K562 (cell line): Measurements from ENCODE around the gene ACRBP. TPM values are rescaled to one million over a fixed set of nuclear protein-coding genes. Genes with fewer than 3 reads are reported as not detected.

Source experiments
- ARID4B ChIP-seq: sonication (generic); formaldehyde crosslinking; IDR thresholded peaks from 2 replicates; pipeline ENCODE4 v1.8.0; 2022; ENCODE audit warnings: mild to moderate bottlenecking, missing genetic modification reagents
- ELK1 ChIP-seq: sonication (generic); formaldehyde crosslinking; IDR thresholded peaks from 2 replicates; pipeline ENCODE4 v1.8.1; 2022; ENCODE audit warnings: missing genetic modification reagents
- GTF3C2 ChIP-seq: IDR thresholded peaks from 3 replicates; pipeline ENCODE4 v1.6.1; 2011; ENCODE audit warnings: borderline replicate concordance, mild to moderate bottlenecking, moderate library complexity; ENCODE audit not compliant: insufficient read length; ENCODE audit errors: extremely low read depth
- NONO ChIP-seq, 2 experiments: fragments of 200-400 bp in 1 of 2; fragments of 450-650 bp in 1 of 2; formaldehyde crosslinking in 1 of 2; IDR thresholded peaks; 2 replicates each; pipeline ENCODE4 v1.6.1; 2017; ENCODE audit warnings: low read depth in 2 of 2, mild to moderate bottlenecking in 2 of 2, moderate library complexity in 2 of 2, low read length in 1 of 2
- NR1H2 ChIP-seq: sonication (generic); formaldehyde crosslinking; IDR thresholded peaks from 2 replicates; pipeline ENCODE4 v1.4.0; 2020; ENCODE audit warnings: mild to moderate bottlenecking, missing genetic modification reagents
- SP2 ChIP-seq: IDR thresholded peaks from 2 replicates; pipeline ENCODE4 v1.6.1; 2011; ENCODE audit warnings: mild to moderate bottlenecking, low read depth, low read length, moderate library complexity; ENCODE audit not compliant: poor library complexity, severe bottlenecking; ENCODE audit errors: extremely low read depth
- SRSF3 ChIP-seq: fragments of 200-400 bp; formaldehyde crosslinking; IDR thresholded peaks from 2 replicates; pipeline ENCODE4 v1.6.1; 2016; ENCODE audit warnings: mild to moderate bottlenecking, low read length, moderate library complexity; ENCODE audit not compliant: insufficient read depth
- TCFL5 ChIP-seq: fragments of 250-450 bp; sonication (Bioruptor Pico); conservative IDR thresholded peaks from 2 replicates; pipeline ENCODE4 v1.6.1; 2021; ENCODE audit warnings: mild to moderate bottlenecking, moderate library complexity, matching md5 sums
- polyA plus RNA-seq, 8 experiments: library from polyadenylated mRNA; depleted of rRNA in 4 of 8; stranded (reverse) in 5 of 8; unstranded in 3 of 8; fragments of >200 nt; fragmentation: Nextera tagmentation in 2 of 8; fragmentation: Illumina TruSeq in 1 of 8; extraction: Ambion mirVana in 2 of 8; extraction: Trizol in 1 of 8; gene quantifications; 2 replicates each; pipeline versions ENCODE4 v1.2.1 to v1.2.3, GENCODE V29; 2011 to 2014; ENCODE audit warnings: inconsistent platforms in 1 of 8, missing spikeins in 1 of 8
- total RNA-seq, 7 experiments: library from RNA; depleted of rRNA in 6 of 7; stranded (reverse); fragments of >200 nt in 6 of 7; fragmentation: Illumina TruSeq in 2 of 7; extraction: Trizol in 2 of 7; gene quantifications; 2 replicates each; pipeline versions ENCODE4 v1.2.1 to v1.2.3, GENCODE V29; 2011 to 2021; ENCODE audit warnings: low replicate concordance in 1 of 7

Gene ACRBP
- total and polyA plus RNA-seq, 9 of the 15 experiments (the other 6 are each of a cell fraction or from before 2014, with no cell fraction given), result 3.1 to 31.8 (median 8.4) TPM

GRCh38 chr12:6639151-6639801 lies 8.0 kb downstream of the ACRBP start (continued):
- 0 out of 4 replicates have a peak, but pooled peaks of 1 of the 2 experiments have one; percentile 31 for TF ChIP-seq NONO (IDR thresholded peaks at IDR 0.05; ENCODE audit: low read depth in 2 of 2, low read length in 1 of 2)
- no peak for TF ChIP-seq ARID4B
- TF ChIP-seq GTF3C2, result no peak
- TF ChIP-seq TCFL5 (CRISPR knock-in tag), result no peak
- no peak for TF ChIP-seq ELK1
- no peak for TF ChIP-seq NR1H2 (CRISPR knock-in tag)
- TF ChIP-seq SP2, result no peak
- no peak for TF ChIP-seq SRSF3
